H1 (cell line): ENCODE data around the gene SVIL. TPM values are rescaled to one million over a fixed set of nuclear protein-coding genes. Genes with fewer than 3 reads are reported as not detected.

Source experiments
- CTCF ChIA-PET: fragments of 300-600 bp; sonication (Branson Sonifier 250); formaldehyde crosslinking; loops from one replicate; lab custom pipeline; 2021; ENCODE audit not compliant: partially characterized antibody; lab: Charles Lee
- POLR2A ChIA-PET: fragments of 300-600 bp; sonication (Branson Sonifier 250); formaldehyde crosslinking; loops from one replicate; lab custom pipeline; 2021; ENCODE audit warnings: inconsistent platforms; ENCODE audit not compliant: partially characterized antibody; lab: Charles Lee
- DNase-seq, 2 experiments: peaks; one replicate each; pipeline versions ENCODE4 v3.0.0 to v3.0.0-alpha.2; 2010 to 2022; ENCODE audit warnings: low spot score in 2 of 2, low read depth in 1 of 2, mixed read lengths in 1 of 2
- FAIRE-seq: peaks from 2 replicates; lab custom pipeline; 2011; peaks lifted over from hg19 to GRCh38; lab: Jason Lieb, UNC
- H2AFZ ChIP-seq: 2 replicates; pipeline ENCODE4 v1.8.1; 2012; ENCODE audit warnings: low read length, inconsistent platforms
- H2AK5ac ChIP-seq: 2 replicates; pipeline ENCODE4 v1.6.1; 2013; ENCODE audit warnings: low read depth, low read length
- H2BK120ac ChIP-seq: replicated peaks from 2 replicates; pipeline ENCODE3; 2013; ENCODE audit warnings: low read depth, low read length, inconsistent platforms
- H2BK12ac ChIP-seq: 2 replicates; pipeline ENCODE4 v1.6.1; 2013; ENCODE audit warnings: low read depth, low read length
- H2BK15ac ChIP-seq: 2 replicates; pipeline ENCODE4 v1.6.1; 2013; ENCODE audit warnings: low read length
- H2BK20ac ChIP-seq: 2 replicates; pipeline ENCODE4 v1.6.1; 2013; ENCODE audit warnings: low read length
- H2BK5ac ChIP-seq: 2 replicates; pipeline ENCODE4 v1.6.1; 2013; ENCODE audit warnings: low read depth, low read length
- H3K14ac ChIP-seq: 2 replicates; pipeline ENCODE4 v1.6.1; 2013; ENCODE audit warnings: inconsistent platforms; ENCODE audit not compliant: insufficient read length
- H3K18ac ChIP-seq: 2 replicates; pipeline ENCODE4 v1.6.1; 2013; ENCODE audit warnings: low read length; ENCODE audit errors: extremely low read depth
- H3K23ac ChIP-seq: 2 replicates; pipeline ENCODE4 v1.6.1; 2013; ENCODE audit warnings: inconsistent platforms; ENCODE audit not compliant: insufficient read length
- H3K23me2 ChIP-seq: 2 replicates; pipeline ENCODE4 v1.6.1; 2013; ENCODE audit warnings: low read depth, low read length
- H3K27ac ChIP-seq: 2 replicates; pipeline ENCODE4 v1.6.1; 2011; ENCODE audit warnings: low read depth, low read length, inconsistent platforms
- H3K27me3 ChIP-seq, 4 experiments: replicated peaks in 1 of 4; 1 replicate in 1 of 4; 2 replicates in 3 of 4; pipeline versions ENCODE4 v1.6.1 to v1.8.1; 2011 to 2013; ENCODE audit warnings: low read length in 3 of 4, mild to moderate bottlenecking in 3 of 4, inconsistent platforms in 2 of 4, mixed read lengths in 2 of 4, moderate library complexity in 1 of 4; ENCODE audit not compliant: control insufficient read depth in 3 of 4, insufficient read depth in 3 of 4; ENCODE audit errors: extremely low read depth in 1 of 4
- H3K36me3 ChIP-seq, 4 experiments: 2 replicates each; pipeline versions ENCODE4 v1.6.1 to v1.8.1; 2011 to 2013; ENCODE audit warnings: mild to moderate bottlenecking in 4 of 4, low read length in 3 of 4, moderate library complexity in 2 of 4, control low read depth in 1 of 4, inconsistent platforms in 1 of 4; ENCODE audit not compliant: insufficient read depth in 4 of 4, control insufficient read depth in 2 of 4
- H3K4ac ChIP-seq: replicated peaks from 2 replicates; pipeline ENCODE3; 2013; ENCODE audit warnings: low read length, low read depth, mixed read lengths, inconsistent platforms; ENCODE audit not compliant: insufficient read length
- H3K4me1 ChIP-seq, 4 experiments: replicated peaks in 1 of 4; 1 replicate in 1 of 4; 2 replicates in 3 of 4; pipeline versions ENCODE4 v1.6.1 to v1.8.1; 2011 to 2013; ENCODE audit warnings: low read length in 3 of 4, inconsistent platforms in 2 of 4, mixed read lengths in 1 of 4; ENCODE audit not compliant: insufficient read depth in 4 of 4, control insufficient read depth in 3 of 4
- H3K4me2 ChIP-seq, 2 experiments: 2 replicates each; pipeline versions ENCODE4 v1.6.1 to v1.8.1; 2011 to 2013; ENCODE audit warnings: low read depth in 2 of 2, low read length in 2 of 2, control low read depth in 1 of 2, inconsistent platforms in 1 of 2, mild to moderate bottlenecking in 1 of 2; ENCODE audit not compliant: insufficient read depth in 1 of 2
- H3K4me3 ChIP-seq, 4 experiments: fragments of 200-600, 300-600 bp in 1 of 4; sonication (generic), shearing (Covaris generic), sonication (Bioruptor Twin) in 1 of 4; 2 replicates each; pipeline versions ENCODE4 v1.5.1 to v1.8.1; 2011 to 2016; ENCODE audit warnings: low read length in 4 of 4, low read depth in 3 of 4, control low read depth in 2 of 4, inconsistent platforms in 2 of 4, mild to moderate bottlenecking in 2 of 4, mixed read lengths in 1 of 4, moderate library complexity in 1 of 4; ENCODE audit not compliant: insufficient read depth in 2 of 4; ENCODE audit errors: extremely low read depth in 1 of 4
- H3K56ac ChIP-seq: replicated peaks from 2 replicates; pipeline ENCODE3; 2013; ENCODE audit warnings: low read depth, mild to moderate bottlenecking, mixed read lengths, low read length, inconsistent platforms; ENCODE audit not compliant: insufficient read length
- H3K79me1 ChIP-seq: 2 replicates; pipeline ENCODE4 v1.6.1; 2013; ENCODE audit warnings: low read depth, low read length, control low read depth
- H3K79me2 ChIP-seq, 2 experiments: 2 replicates each; pipeline versions ENCODE4 v1.6.1 to v1.8.1; 2012 to 2013; ENCODE audit warnings: low read length in 2 of 2, mild to moderate bottlenecking in 2 of 2, inconsistent platforms in 1 of 2; ENCODE audit not compliant: insufficient read depth in 2 of 2, control insufficient read depth in 1 of 2
- H3K9ac ChIP-seq, 4 experiments: replicated peaks in 1 of 4; 1 replicate in 1 of 4; 2 replicates in 3 of 4; pipeline versions ENCODE4 v1.6.1 to v1.8.1; 2011 to 2013; ENCODE audit warnings: low read depth in 3 of 4, low read length in 3 of 4, control low read depth in 2 of 4, mild to moderate bottlenecking in 2 of 4, moderate library complexity in 2 of 4, inconsistent platforms in 1 of 4; ENCODE audit errors: extremely low read depth in 1 of 4
- H3K9me3 ChIP-seq, 2 experiments: 2 replicates each; pipeline versions ENCODE4 v1.6.1 to v1.8.1; 2012 to 2013; ENCODE audit warnings: mild to moderate bottlenecking in 2 of 2, moderate library complexity in 2 of 2, control low read depth in 1 of 2, inconsistent platforms in 1 of 2, low read depth in 1 of 2, low read length in 1 of 2, mixed read lengths in 1 of 2; ENCODE audit not compliant: insufficient read depth in 2 of 2
- H4K20me1 ChIP-seq, 2 experiments: replicated peaks in 1 of 2; 2 replicates each; pipeline versions ENCODE3 to v1.8.1; 2011 to 2013; ENCODE audit warnings: inconsistent platforms in 2 of 2, low read length in 2 of 2, mild to moderate bottlenecking in 1 of 2; ENCODE audit not compliant: insufficient read depth in 2 of 2, control insufficient read depth in 1 of 2
- H4K5ac ChIP-seq: 2 replicates; pipeline ENCODE4 v1.6.1; 2013; ENCODE audit warnings: low read length, low read depth, mixed read lengths, inconsistent platforms; ENCODE audit not compliant: insufficient read length
- H4K8ac ChIP-seq: 2 replicates; pipeline ENCODE4 v1.8.0; 2013; ENCODE audit warnings: mild to moderate bottlenecking, moderate library complexity, low read length, inconsistent platforms; ENCODE audit not compliant: insufficient read depth; ENCODE audit errors: extremely low read depth
- H4K91ac ChIP-seq: replicated peaks from 2 replicates; pipeline ENCODE3; 2013; ENCODE audit warnings: low read length, mixed read lengths, inconsistent platforms; ENCODE audit not compliant: insufficient read length
- BCL11A ChIP-seq, 2 experiments: IDR thresholded peaks; one replicate each; pipeline ENCODE4 v1.6.1; 2011; ENCODE audit warnings: low read depth in 2 of 2, low read length in 2 of 2, mild to moderate bottlenecking in 2 of 2
- BRCA1 ChIP-seq: IDR thresholded peaks from 2 replicates; pipeline ENCODE4 v1.6.1; 2012; ENCODE audit warnings: low read depth, low read length, improper control_type of control experiment
- CHD2 ChIP-seq: IDR thresholded peaks from 2 replicates; pipeline ENCODE4 v1.6.1; 2012; ENCODE audit warnings: low read length, improper control_type of control experiment
- CREB1 ChIP-seq: IDR thresholded peaks from 2 replicates; pipeline ENCODE4 v1.6.1; 2012; ENCODE audit warnings: inconsistent platforms
- CTBP2 ChIP-seq: IDR thresholded peaks from 2 replicates; pipeline ENCODE4 v1.7.0; 2011; ENCODE audit warnings: borderline replicate concordance, mild to moderate bottlenecking, moderate library complexity, mixed read lengths, low read length; ENCODE audit not compliant: insufficient read depth, insufficient read length
- FOSL1 ChIP-seq: IDR thresholded peaks from 2 replicates; pipeline ENCODE4 v1.6.1; 2011; ENCODE audit warnings: mild to moderate bottlenecking, low read depth, low read length, moderate library complexity; ENCODE audit not compliant: insufficient read depth
- KDM1A ChIP-seq: fragments of 200-600, 300-600 bp; sonication (generic); IDR thresholded peaks from 2 replicates; pipeline ENCODE4 v1.7.1; 2016; ENCODE audit warnings: mild to moderate bottlenecking, low read length, borderline replicate concordance
- KDM5A ChIP-seq: fragments of 200-600 bp; IDR thresholded peaks from 2 replicates; pipeline ENCODE4 v1.7.1; 2012; ENCODE audit warnings: mild to moderate bottlenecking, low read length, inconsistent platforms, mixed read lengths
- NRF1 ChIP-seq: IDR thresholded peaks from 2 replicates; pipeline ENCODE4 v1.6.1; 2011; ENCODE audit warnings: mild to moderate bottlenecking, low read depth, low read length, improper control_type of control experiment
- RNF2 ChIP-seq: fragments of 200-900, 300-1000 bp; sonication (generic); IDR thresholded peaks from 2 replicates; pipeline ENCODE4 v1.7.1; 2016; ENCODE audit warnings: borderline replicate concordance, low read depth, mild to moderate bottlenecking, antibody characterized with exemption, low read length; ENCODE audit not compliant: poor library complexity, severe bottlenecking; ENCODE audit errors: missing control alignments
- SP1 ChIP-seq: IDR thresholded peaks from 2 replicates; pipeline ENCODE4 v1.6.1; 2011; ENCODE audit warnings: low read depth, low read length
- SP4 ChIP-seq: IDR thresholded peaks from 2 replicates; pipeline ENCODE4 v1.6.1; 2012; ENCODE audit warnings: low read length, inconsistent platforms
- TAF1 ChIP-seq: IDR thresholded peaks from 2 replicates; pipeline ENCODE4 v1.6.1; 2011; ENCODE audit warnings: mild to moderate bottlenecking, low read depth, low read length
- WGBS, 2 experiments: shearing (Covaris generic) in 1 of 2; methylation state at CpG; one replicate each; pipeline versions ENCODE4 v1.1.6 to v1.1.7; 2013 to 2015; ENCODE audit warnings: low lambda C conversion rate in 2 of 2, mixed read lengths in 2 of 2, inconsistent platforms in 1 of 2, low coverage in 1 of 2, missing lambda C conversion rate in 1 of 2; ENCODE audit not compliant: insufficient replicate concordance in 2 of 2, insufficient coverage in 1 of 2, insufficient read length in 1 of 2; ENCODE audit errors: extremely low coverage in 1 of 2, missing lambda C conversion rate in 1 of 2; 5-methylcytosine and 5-hydroxymethylcytosine counted together
- polyA plus RNA-seq, 7 experiments: library from polyadenylated mRNA; depleted of rRNA in 3 of 7; stranded (reverse) in 5 of 7; unstranded in 2 of 7; fragments of >200 nt in 5 of 7; fragments of 200-250 nt in 2 of 7; gene quantifications; 1 replicate in 5 of 7; 2 replicates in 1 of 7; 4 replicates in 1 of 7; pipeline versions ENCODE4 v1.2.1 to v1.2.3, GENCODE V29; 2011 to 2013; ENCODE audit warnings: missing spikeins in 2 of 7, mixed read lengths in 2 of 7
- total RNA-seq: library from RNA; stranded (reverse); fragmentation: NEBNext Ultra II Directional; extraction: Animal tissue kit (Norgen Biotek cat#: 25700); gene quantifications from 2 replicates; pipeline ENCODE4 v1.2.1, GENCODE V29; 2021

Gene SVIL
- total and polyA plus RNA-seq, 2 of the 8 experiments (the other 6 are each of a cell fraction or from before 2014, with no cell fraction given), result 4.7 to 15.4 TPM

GRCh38 chr10:29411666-29412315 lies 223.0 kb downstream of the SVIL start:
- ChIA-PET POLR2A (interaction anchor here (0.6 kb wide), 1 partner anchor 867 kb away, joined by 5 read pairs; no protein-coding TSS in a partner anchor), CTCF (interaction anchor here (0.6 to 0.7 kb wide), 2 partner anchors 18 to 567 kb away, joined by 3 read pairs; no protein-coding TSS in a partner anchor)
- H3K4me2 ChIP-seq, result no peak overlapping the region
- H3K79me1 ChIP-seq, result no peaks in the 10 kb centered on the region
- no peak overlapping the region for H3K18ac ChIP-seq
- no peak overlapping the region for H2BK12ac ChIP-seq
- no peak overlapping the region for H2BK15ac ChIP-seq
- H3K56ac ChIP-seq, result no peak overlapping the region
- H2AFZ ChIP-seq, result no peak overlapping the region
- H3K79me2 ChIP-seq, result no peaks in the 10 kb centered on the region
- H3K14ac ChIP-seq, result no peak overlapping the region
- no peak overlapping the region for H3K4me3 ChIP-seq
- no peaks in the 10 kb centered on the region for H3K4me1 ChIP-seq
- no peak for TF ChIP-seq TAF1
- no peak for TF ChIP-seq SP1
- TF ChIP-seq CTBP2, result no peak
- TF ChIP-seq CHD2, result no peak
- no peak for TF ChIP-seq KDM5A
- no peak for TF ChIP-seq FOSL1
- no peak for TF ChIP-seq KDM1A
- no peak for TF ChIP-seq NRF1
- no peak for TF ChIP-seq RNF2
- no peak for TF ChIP-seq SP4
- no peak for TF ChIP-seq BCL11A (IDR thresholded peaks at IDR 0.05; ENCODE audit: low read depth in 2 of 2, low read length in 2 of 2)
- TF ChIP-seq BRCA1, result no peak
- TF ChIP-seq CREB1, result no peak
- H3K27me3 ChIP-seq, result no peaks in the 10 kb centered on the region
- no peak overlapping the region for H2BK5ac ChIP-seq
- 90% methylated on average over 8 of the region's 10 CpGs; no CpG with 5 or more reads in 1 of the 2 experiments for WGBS, 2 experiments
- H3K23me2 ChIP-seq, result no peaks in the 10 kb centered on the region
- no peak overlapping the region for H3K23ac ChIP-seq
- no peaks in the 10 kb centered on the region for H4K20me1 ChIP-seq
- no peaks in the 10 kb centered on the region; a peak in 1 of 8 replicates for H3K36me3 ChIP-seq
- no peak overlapping the region for H2BK20ac ChIP-seq
- H2BK120ac ChIP-seq, result no peak overlapping the region
- no peak overlapping the region for H4K91ac ChIP-seq
- H3K9me3 ChIP-seq, result peaks cover 22 to 23% of the 10 kb centered on the region in 2 experiments
- H4K8ac ChIP-seq, result no peak overlapping the region
- no peak overlapping the region for H2AK5ac ChIP-seq
- no peak overlapping the region for H3K4ac ChIP-seq
- FAIRE-seq, result no peak
- H4K5ac ChIP-seq, result no peak overlapping the region
- no peak overlapping the region for H3K9ac ChIP-seq
- DNase-seq, result no peak
- H3K27ac ChIP-seq, result no peak overlapping the region
